ENCODE measurements around the gene HS6ST3. TPM values are rescaled to one million over a fixed set of nuclear protein-coding genes. Genes with fewer than 3 reads are reported as not detected.

Gene HS6ST3
- total and polyA plus RNA-seq, 10 donors: 0.03 TPM; not detected in 9

DNA sequence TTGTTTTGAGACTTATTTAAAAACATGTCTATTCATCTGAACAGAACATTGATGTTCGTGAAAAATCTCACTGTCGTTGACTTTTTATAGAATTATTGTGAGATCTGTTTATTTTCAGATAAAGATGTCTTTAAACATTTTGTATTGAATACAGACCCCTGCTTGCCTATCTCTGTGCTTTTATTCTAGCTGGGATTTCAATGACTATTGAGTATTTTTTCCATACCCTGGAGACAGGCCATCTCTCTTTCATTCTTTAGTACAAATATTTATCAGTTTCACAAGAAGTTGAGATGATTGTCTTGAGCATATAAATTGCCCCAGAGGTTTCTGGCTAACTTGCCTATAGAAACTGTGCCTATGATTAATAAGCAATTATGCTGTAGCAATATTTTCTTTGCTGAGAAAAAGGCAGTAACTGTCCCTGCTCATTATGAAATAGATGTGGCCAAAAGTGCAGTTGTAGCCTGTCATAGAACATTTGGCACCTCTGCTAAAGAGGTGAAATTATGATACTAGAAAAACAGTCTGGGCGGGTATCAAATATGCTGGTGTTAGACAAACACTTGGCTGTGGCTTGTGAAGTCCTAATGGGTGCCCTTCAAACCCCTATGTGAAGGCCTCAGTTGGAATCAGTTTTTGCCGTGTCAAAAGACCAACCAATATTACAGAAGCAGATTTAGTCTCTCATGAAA lies 360.6 kb downstream of the HS6ST3 start:
- DNase-seq: no peak
- no peaks in the 10 kb centered on the region for H3K27me3 ChIP-seq (replicated peaks in 1 of 7)
- intact Hi-C loops (cut with DNase I; ENCODE audit: low total_unique reads): no loop called here
- TF ChIP-seq POLR2AphosphoS5 (IDR thresholded peaks at IDR 0.05) (no peak), POLR2A (IDR thresholded peaks at IDR 0.05) (no peak)
- TF ChIP-seq, protein P1, sequence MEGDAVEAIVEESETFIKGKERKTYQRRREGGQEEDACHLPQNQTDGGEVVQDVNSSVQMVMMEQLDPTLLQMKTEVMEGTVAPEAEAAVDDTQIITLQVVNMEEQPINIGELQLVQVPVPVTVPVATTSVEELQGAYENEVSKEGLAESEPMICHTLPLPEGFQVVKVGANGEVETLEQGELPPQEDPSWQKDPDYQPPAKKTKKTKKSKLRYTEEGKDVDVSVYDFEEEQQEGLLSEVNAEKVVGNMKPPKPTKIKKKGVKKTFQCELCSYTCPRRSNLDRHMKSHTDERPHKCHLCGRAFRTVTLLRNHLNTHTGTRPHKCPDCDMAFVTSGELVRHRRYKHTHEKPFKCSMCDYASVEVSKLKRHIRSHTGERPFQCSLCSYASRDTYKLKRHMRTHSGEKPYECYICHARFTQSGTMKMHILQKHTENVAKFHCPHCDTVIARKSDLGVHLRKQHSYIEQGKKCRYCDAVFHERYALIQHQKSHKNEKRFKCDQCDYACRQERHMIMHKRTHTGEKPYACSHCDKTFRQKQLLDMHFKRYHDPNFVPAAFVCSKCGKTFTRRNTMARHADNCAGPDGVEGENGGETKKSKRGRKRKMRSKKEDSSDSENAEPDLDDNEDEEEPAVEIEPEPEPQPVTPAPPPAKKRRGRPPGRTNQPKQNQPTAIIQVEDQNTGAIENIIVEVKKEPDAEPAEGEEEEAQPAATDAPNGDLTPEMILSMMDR (IDR thresholded peaks at IDR 0.05 in 8 of 11, conservative IDR thresholded peaks at IDR 0.05 in 3 of 11): no peak
- H3K4me1 ChIP-seq: no peaks in the 10 kb centered on the region
- H3K27ac ChIP-seq: no peak overlapping the region
- 79 to 86% (median 85%) methylated on average over 4 of the region's 4 CpGs for WGBS, 5 donors
- no peak overlapping the region for H3K4me3 ChIP-seq
- H3K36me3 ChIP-seq: no peaks in the 10 kb centered on the region
- peaks cover 0 to 6% (median 0%) of the 10 kb centered on the region in 8 donors for H3K9me3 ChIP-seq

DNA sequence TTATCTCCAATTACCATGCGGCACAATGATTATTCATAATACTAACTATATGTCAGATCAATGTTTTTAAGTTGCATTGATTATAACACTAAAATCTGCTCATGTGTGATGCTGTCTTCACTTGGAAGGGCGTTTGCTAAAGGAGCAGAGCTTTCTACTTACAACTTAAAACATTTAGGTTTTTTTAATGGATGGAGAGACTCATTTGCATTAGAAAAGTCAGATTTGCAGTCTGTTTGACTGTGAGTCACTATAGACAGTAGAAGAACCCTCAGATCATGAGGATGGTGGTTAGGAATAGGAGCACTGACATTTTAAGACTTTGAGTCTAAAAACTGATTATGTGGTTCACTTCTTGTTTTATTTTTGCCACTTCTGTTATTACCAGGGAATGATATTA lies 364.6 kb downstream of the HS6ST3 start:
- no peak for TF ChIP-seq POLR2AphosphoS5 (IDR thresholded peaks at IDR 0.05)
- TF ChIP-seq, protein P1 (IDR thresholded peaks at IDR 0.05 in 8 of 11, conservative IDR thresholded peaks at IDR 0.05 in 3 of 11): no peak
- TF ChIP-seq POLR2A (IDR thresholded peaks at IDR 0.05): no peak
- no peak for DNase-seq
- Histone ChIP-seq H3K27ac (no peak overlapping the region), H3K27me3 (replicated peaks in 1 of 7) (no peaks in the 10 kb centered on the region), H3K4me3 (no peak overlapping the region), H3K36me3 (no peaks in the 10 kb centered on the region), H3K4me1 (no peaks in the 10 kb centered on the region), H3K9me3 (no peaks in the 10 kb centered on the region)
- WGBS, 5 donors: 11 to 29% (median 15%) methylated on average over 2 of the region's 2 CpGs
- intact Hi-C loops (cut with DNase I; ENCODE audit: low total_unique reads): no loop called here

DNA sequence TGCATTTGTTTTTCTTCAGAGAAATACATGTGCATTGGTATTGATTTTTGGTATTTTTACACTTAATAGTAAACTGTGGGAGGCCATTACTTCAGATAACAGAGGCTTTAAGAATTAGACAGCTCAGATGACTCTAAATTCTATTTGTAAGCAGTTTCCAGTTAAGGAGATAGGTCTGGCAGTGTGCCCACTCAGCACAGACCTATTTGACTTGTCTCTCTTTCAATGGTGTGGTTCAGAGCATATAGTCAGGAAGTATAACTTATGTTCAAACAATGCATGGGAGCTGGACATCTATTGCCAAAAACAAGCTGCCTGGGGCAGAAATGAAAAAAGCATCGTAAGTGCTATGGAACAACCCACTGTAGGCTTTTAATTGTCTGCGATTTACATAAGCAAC lies 370.7 kb downstream of the HS6ST3 start:
- no peak for DNase-seq
- TF ChIP-seq, protein P1 (IDR thresholded peaks at IDR 0.05 in 8 of 11, conservative IDR thresholded peaks at IDR 0.05 in 3 of 11): no peak
- TF ChIP-seq POLR2AphosphoS5 (IDR thresholded peaks at IDR 0.05) (no peak), POLR2A (IDR thresholded peaks at IDR 0.05) (no peak)
- Histone ChIP-seq H3K4me3 (no peak overlapping the region), H3K27me3 (replicated peaks in 1 of 7) (no peaks in the 10 kb centered on the region), H3K36me3 (no peaks in the 10 kb centered on the region), H3K4me1 (no peaks in the 10 kb centered on the region), H3K9me3 (no peaks in the 10 kb centered on the region), H3K27ac (no peak overlapping the region)
- intact Hi-C loops (cut with DNase I; ENCODE audit: low total_unique reads): no loop called here
- WGBS, 5 donors: 48 to 75% (median 59%) methylated on average over 2 of the region's 2 CpGs

DNA sequence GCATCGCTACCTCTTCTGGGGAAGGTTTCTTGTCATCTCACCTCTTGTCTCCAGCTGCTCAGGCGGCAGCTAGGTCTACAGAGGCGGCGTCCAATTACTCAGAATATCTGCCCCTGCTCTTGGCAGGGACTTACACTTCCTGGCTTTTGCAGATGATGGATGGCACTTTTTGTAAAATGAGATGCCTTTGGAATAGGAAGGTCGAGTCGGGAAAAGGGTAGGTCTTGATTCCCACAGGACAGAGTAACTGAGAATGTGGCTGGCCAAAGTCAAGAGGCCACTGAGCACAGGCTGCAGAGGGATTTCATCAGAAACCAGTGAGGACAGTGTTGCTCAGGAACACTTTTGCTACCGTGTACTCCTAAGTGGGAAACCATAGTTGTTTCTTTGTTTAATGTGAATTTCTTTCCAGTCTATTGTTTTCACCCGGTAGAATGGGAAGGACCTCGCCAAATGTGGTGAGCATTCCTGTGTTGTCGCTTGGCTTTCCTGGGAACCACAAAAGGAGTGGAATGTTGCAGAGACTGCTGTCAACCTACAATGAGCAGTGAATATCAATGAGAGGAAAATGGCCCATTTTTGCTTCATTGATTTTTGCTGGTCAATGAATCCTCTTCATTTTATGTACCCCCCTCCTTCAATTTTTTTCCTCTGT lies 383.7 kb downstream of the HS6ST3 start:
- TF ChIP-seq, protein P1 (IDR thresholded peaks at IDR 0.05 in 8 of 11, conservative IDR thresholded peaks at IDR 0.05 in 3 of 11): no peak
- TF ChIP-seq POLR2A (IDR thresholded peaks at IDR 0.05): no peak
- no peak for TF ChIP-seq POLR2AphosphoS5 (IDR thresholded peaks at IDR 0.05)
- no peak overlapping the region for H3K4me3 ChIP-seq
- peaks cover 0 to 6% (median 0%) of the 10 kb centered on the region in 8 donors for H3K9me3 ChIP-seq
- no peak for DNase-seq
- no peaks in the 10 kb centered on the region for H3K27me3 ChIP-seq (replicated peaks in 1 of 7)
- H3K36me3 ChIP-seq: no peaks in the 10 kb centered on the region
- no peak overlapping the region for H3K27ac ChIP-seq
- no peaks in the 10 kb centered on the region for H3K4me1 ChIP-seq
- intact Hi-C loops (cut with DNase I; ENCODE audit: low total_unique reads): no loop called here
- 49 to 74% (median 63%) methylated on average over 10 of the region's 10 CpGs for WGBS, 5 donors

All from spleen (tissue), 11 donors.